OCI-LY7 (cell line): ENCODE measurements around the gene PRKCA. TPM values are rescaled to one million over a fixed set of nuclear protein-coding genes. Genes with fewer than 3 reads are reported as not detected.

Source experiments
- BruUV-seq: library from RNA; stranded (reverse); fragments of 400-500 nt; replicated peaks from 2 replicates; lab custom pipeline; 2021; lab: Mats Ljungman, UMichigan
- CTCF ChIA-PET: fragments of 300-600 bp; sonication (Branson Sonifier 250); formaldehyde crosslinking; loops from one replicate; lab custom pipeline; 2022; ENCODE audit warnings: antibody characterized with exemption; ENCODE audit not compliant: unreplicated experiment; lab: Charles Lee
- POLR2A ChIA-PET: fragments of 300-600 bp; sonication (Branson Sonifier 250); formaldehyde crosslinking; loops from one replicate; lab custom pipeline; 2022; ENCODE audit warnings: antibody characterized with exemption; lab: Charles Lee
- DNase-seq: peaks from one replicate; pipeline ENCODE4 v3.0.0-alpha.2; 2015; ENCODE audit warnings: low spot score
- H2AFZ ChIP-seq: fragments of 200-600 bp; sonication (generic), shearing (Covaris generic); 2 replicates; pipeline ENCODE4 v1.6.1; 2014; ENCODE audit warnings: mild to moderate bottlenecking, antibody characterized with exemption, low read length, moderate library complexity
- H3K27ac ChIP-seq: fragments of 200-600 bp; sonication (generic); 2 replicates; pipeline ENCODE4 v1.5.1; 2014; ENCODE audit warnings: mixed run types, low read depth, mild to moderate bottlenecking, moderate library complexity, low read length, inconsistent platforms; ENCODE audit not compliant: poor library complexity, severe bottlenecking
- H3K36me3 ChIP-seq: fragments of 200-600 bp; sonication (generic); 2 replicates; pipeline ENCODE4 v1.6.1; 2014; ENCODE audit warnings: mild to moderate bottlenecking, antibody characterized with exemption, low read length, moderate library complexity, mixed read lengths; ENCODE audit not compliant: insufficient read depth
- H3K4me1 ChIP-seq: fragments of 200-600 bp; sonication (generic); 2 replicates; pipeline ENCODE4 v1.5.1; 2014; ENCODE audit warnings: mild to moderate bottlenecking, low read length; ENCODE audit not compliant: insufficient read depth, poor library complexity, severe bottlenecking
- H3K4me2 ChIP-seq: fragments of 200-600 bp; sonication (generic); 2 replicates; pipeline ENCODE4 v1.6.1; 2014; ENCODE audit warnings: mild to moderate bottlenecking, low read length
- H3K4me3 ChIP-seq: fragments of 200-600 bp; sonication (generic); 2 replicates; pipeline ENCODE4 v1.5.1; 2014; ENCODE audit warnings: mild to moderate bottlenecking, low read depth, low read length; ENCODE audit not compliant: poor library complexity, severe bottlenecking
- H3K79me2 ChIP-seq: fragments of 200-600 bp; sonication (generic); 2 replicates; pipeline ENCODE4 v1.6.1; 2016; ENCODE audit warnings: low read depth, mild to moderate bottlenecking, low read length, moderate library complexity, mixed read lengths; ENCODE audit not compliant: insufficient read depth
- H3K9me2 ChIP-seq: fragments of 200-600 bp; sonication (generic); 2 replicates; pipeline ENCODE4 v1.6.1; 2016; ENCODE audit warnings: mild to moderate bottlenecking, low read length, mixed read lengths; ENCODE audit not compliant: insufficient read depth
- H3K9me3 ChIP-seq: fragments of 200-600 bp; sonication (generic); 2 replicates; pipeline ENCODE4 v1.6.1; 2014; ENCODE audit warnings: mild to moderate bottlenecking, mixed run types, low read length, mixed read lengths
- H4K20me1 ChIP-seq: fragments of 200-600 bp; sonication (generic); 2 replicates; pipeline ENCODE4 v1.6.1; 2014; ENCODE audit warnings: mild to moderate bottlenecking, antibody characterized with exemption, low read length, moderate library complexity, mixed read lengths; ENCODE audit not compliant: insufficient read depth
- EZH2phosphoT487 ChIP-seq: fragments of 200-600 bp; sonication (generic); IDR thresholded peaks from 2 replicates; pipeline ENCODE4 v1.6.1; 2018; ENCODE audit warnings: low read depth, borderline replicate concordance, mild to moderate bottlenecking, mixed run types, antibody characterized with exemption, low read length, moderate library complexity, mixed read lengths
- intact Hi-C: fragments of 100-400 bp; cut with micrococcal nuclease; formaldehyde crosslinking; loops from one replicate; pipeline ENCODE4 v1.10.0; 2022; ENCODE audit not compliant: unreplicated experiment
- total RNA-seq, 2 experiments: library from RNA; depleted of rRNA in 1 of 2; stranded (reverse); fragments of >200 nt in 1 of 2; shearing (Covaris generic) in 1 of 2; gene quantifications; 2 replicates each; pipeline ENCODE4 v1.2.3, GENCODE V29; 2014 to 2022
- TF ChIP-seq, protein P1 (sequence below): fragments of 200-600 bp; sonication (generic); conservative IDR thresholded peaks from 2 replicates; pipeline ENCODE4 v1.5.1; 2014; ENCODE audit warnings: mild to moderate bottlenecking, antibody characterized with exemption, low read length, moderate library complexity, mixed read lengths

Gene PRKCA
- total RNA-seq, 2 experiments from 2014 or later = 6.6 to 32.1 TPM

GRCh38 chr17:66485309-66485947, 183.0 kb downstream of the PRKCA start:
- DNase-seq = no peak
- CTCF ChIA-PET = no interaction called here
- Histone ChIP-seq H3K79me2 (no peaks in the 10 kb centered on the region), H3K4me3 (no peak overlapping the region), H3K36me3 (no peaks in the 10 kb centered on the region), H4K20me1 (no peaks in the 10 kb centered on the region), H3K27ac (no peak overlapping the region), H3K9me3 (no peaks in the 10 kb centered on the region), H2AFZ (no peak overlapping the region), H3K4me2 (no peak overlapping the region), H3K9me2 (no peaks in the 10 kb centered on the region), H3K4me1 (peaks cover under 1% of the 10 kb centered on the region)
- BruUV-seq = no TSS peak
- intact Hi-C loops = no loop called here
- TF ChIP-seq, protein P1, sequence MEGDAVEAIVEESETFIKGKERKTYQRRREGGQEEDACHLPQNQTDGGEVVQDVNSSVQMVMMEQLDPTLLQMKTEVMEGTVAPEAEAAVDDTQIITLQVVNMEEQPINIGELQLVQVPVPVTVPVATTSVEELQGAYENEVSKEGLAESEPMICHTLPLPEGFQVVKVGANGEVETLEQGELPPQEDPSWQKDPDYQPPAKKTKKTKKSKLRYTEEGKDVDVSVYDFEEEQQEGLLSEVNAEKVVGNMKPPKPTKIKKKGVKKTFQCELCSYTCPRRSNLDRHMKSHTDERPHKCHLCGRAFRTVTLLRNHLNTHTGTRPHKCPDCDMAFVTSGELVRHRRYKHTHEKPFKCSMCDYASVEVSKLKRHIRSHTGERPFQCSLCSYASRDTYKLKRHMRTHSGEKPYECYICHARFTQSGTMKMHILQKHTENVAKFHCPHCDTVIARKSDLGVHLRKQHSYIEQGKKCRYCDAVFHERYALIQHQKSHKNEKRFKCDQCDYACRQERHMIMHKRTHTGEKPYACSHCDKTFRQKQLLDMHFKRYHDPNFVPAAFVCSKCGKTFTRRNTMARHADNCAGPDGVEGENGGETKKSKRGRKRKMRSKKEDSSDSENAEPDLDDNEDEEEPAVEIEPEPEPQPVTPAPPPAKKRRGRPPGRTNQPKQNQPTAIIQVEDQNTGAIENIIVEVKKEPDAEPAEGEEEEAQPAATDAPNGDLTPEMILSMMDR = no peak
- TF ChIP-seq EZH2phosphoT487 = no peak
- POLR2A ChIA-PET = interaction anchor here (0.7 to 1.2 kb wide), 3 partner anchors 10 to 81 kb away, joined by 3 to 4 read pairs (median 3); no protein-coding TSS in a partner anchor

DNA sequence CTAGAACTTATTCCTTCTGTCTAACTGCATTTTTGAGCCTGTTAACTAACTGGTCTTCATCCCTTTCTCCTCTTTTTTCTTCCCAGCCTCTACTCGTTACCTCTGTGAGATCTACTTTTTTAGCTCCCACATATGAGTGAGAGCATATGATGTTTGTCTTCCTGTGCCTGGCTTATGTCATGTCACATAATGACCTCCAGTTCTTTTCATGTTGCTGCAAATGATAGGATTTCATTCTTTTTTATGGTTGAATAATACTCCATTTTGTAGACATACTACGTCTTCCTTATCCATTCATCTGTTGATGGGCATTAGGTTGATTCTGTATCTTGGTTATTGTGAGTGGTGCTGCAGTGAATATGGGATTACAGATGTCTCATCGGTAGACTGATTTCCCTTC, 184.7 kb downstream of the PRKCA start:
- Histone ChIP-seq H2AFZ (no peak overlapping the region), H3K9me3 (no peaks in the 10 kb centered on the region), H3K4me3 (no peak overlapping the region), H4K20me1 (no peaks in the 10 kb centered on the region), H3K4me2 (no peak overlapping the region), H3K9me2 (no peaks in the 10 kb centered on the region), H3K36me3 (no peaks in the 10 kb centered on the region), H3K4me1 (no peaks in the 10 kb centered on the region), H3K79me2 (no peaks in the 10 kb centered on the region), H3K27ac (no peak overlapping the region)
- no peak for DNase-seq
- intact Hi-C loops = no loop called here
- POLR2A ChIA-PET = no interaction called here
- no TSS peak for BruUV-seq
- CTCF ChIA-PET = no interaction called here
- no peak for TF ChIP-seq EZH2phosphoT487
- TF ChIP-seq, protein P1 = no peak

GRCh38 chr17:66487981-66488468, 185.6 kb downstream of the PRKCA start:
- no TSS peak for BruUV-seq

More at GRCh38 chr17:66487981-66488468, 185.6 kb downstream of the PRKCA start:
- Histone ChIP-seq H3K9me2 (no peaks in the 10 kb centered on the region), H3K4me2 (no peak overlapping the region), H3K27ac (no peak overlapping the region), H3K79me2 (no peaks in the 10 kb centered on the region), H2AFZ (no peak overlapping the region), H3K4me1 (no peaks in the 10 kb centered on the region), H3K4me3 (no peak overlapping the region), H3K36me3 (no peaks in the 10 kb centered on the region), H3K9me3 (no peaks in the 10 kb centered on the region), H4K20me1 (no peaks in the 10 kb centered on the region)
- DNase-seq = no peak
- CTCF ChIA-PET = no interaction called here
- intact Hi-C loops = no loop called here
- POLR2A ChIA-PET = no interaction called here
- no peak for TF ChIP-seq EZH2phosphoT487
- TF ChIP-seq, protein P1 = no peak
